ENCODE results near the gene THOC5.

DNA sequence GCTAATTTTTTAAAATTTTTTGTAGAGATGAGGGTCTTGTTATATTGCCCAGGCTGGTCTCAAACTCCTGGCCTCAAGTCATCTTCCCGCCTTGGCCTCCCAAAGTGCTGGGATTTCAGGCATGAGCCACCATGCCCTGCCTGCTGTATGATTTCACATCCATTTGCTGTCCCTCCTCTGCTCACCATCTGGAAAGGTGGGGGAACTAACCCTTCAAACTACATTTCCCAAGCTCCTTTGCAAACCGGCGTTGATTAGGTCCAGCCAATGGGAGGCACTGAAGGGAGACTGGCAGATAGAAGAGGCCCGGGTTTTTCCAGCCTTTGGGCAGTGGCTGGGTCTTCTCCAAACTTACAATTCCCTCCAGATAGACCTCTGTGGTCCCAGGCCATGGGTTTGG, 95.8 kb downstream of the THOC5 start:
- TF ChIP-seq, protein P1, sequence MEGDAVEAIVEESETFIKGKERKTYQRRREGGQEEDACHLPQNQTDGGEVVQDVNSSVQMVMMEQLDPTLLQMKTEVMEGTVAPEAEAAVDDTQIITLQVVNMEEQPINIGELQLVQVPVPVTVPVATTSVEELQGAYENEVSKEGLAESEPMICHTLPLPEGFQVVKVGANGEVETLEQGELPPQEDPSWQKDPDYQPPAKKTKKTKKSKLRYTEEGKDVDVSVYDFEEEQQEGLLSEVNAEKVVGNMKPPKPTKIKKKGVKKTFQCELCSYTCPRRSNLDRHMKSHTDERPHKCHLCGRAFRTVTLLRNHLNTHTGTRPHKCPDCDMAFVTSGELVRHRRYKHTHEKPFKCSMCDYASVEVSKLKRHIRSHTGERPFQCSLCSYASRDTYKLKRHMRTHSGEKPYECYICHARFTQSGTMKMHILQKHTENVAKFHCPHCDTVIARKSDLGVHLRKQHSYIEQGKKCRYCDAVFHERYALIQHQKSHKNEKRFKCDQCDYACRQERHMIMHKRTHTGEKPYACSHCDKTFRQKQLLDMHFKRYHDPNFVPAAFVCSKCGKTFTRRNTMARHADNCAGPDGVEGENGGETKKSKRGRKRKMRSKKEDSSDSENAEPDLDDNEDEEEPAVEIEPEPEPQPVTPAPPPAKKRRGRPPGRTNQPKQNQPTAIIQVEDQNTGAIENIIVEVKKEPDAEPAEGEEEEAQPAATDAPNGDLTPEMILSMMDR (IDR thresholded peaks at IDR 0.05; ENCODE audit: insufficient read depth, low read length): no peak
- no peak for TF ChIP-seq POLR2AphosphoS5 (IDR thresholded peaks at IDR 0.05; ENCODE audit: low read depth)
